GM13976 (cell line): Measurements from ENCODE around the gene HOMER3.

Source experiments
- DNase-seq: peaks from one replicate; pipeline ENCODE4 v3.0.0; 2012; ENCODE audit warnings: low spot score
- CTCF ChIP-seq: IDR thresholded peaks from 2 replicates; pipeline ENCODE4 v1.5.1; 2012; ENCODE audit warnings: borderline replicate concordance, mild to moderate bottlenecking; ENCODE audit not compliant: insufficient read depth; ENCODE audit errors: extremely low read depth, missing control alignments, control extremely low read depth
- in situ Hi-C: fragments of 300-500 bp; cut with MboI; formaldehyde crosslinking; loops from one replicate; pipeline ENCODE4 v1.12.0; 2022; ENCODE audit warnings: low sequenced_read_pairs, mixed read lengths, inconsistent platforms; ENCODE audit not compliant: unreplicated experiment

HOMER3 gene

GRCh38 chr19:18901491-18901890, 39.5 kb downstream of the HOMER3 start:
- DNase-seq: no peak
- in situ Hi-C loops: no loop called here
- TF ChIP-seq CTCF: no peak

- no peak for TF ChIP-seq CTCF
- in situ Hi-C loops: no loop called here
- no peak for DNase-seq
These were observed 40.1 kb downstream of the HOMER3 start for GRCh38 chr19:18900700-18901481.

GRCh38 chr19:18899624-18900560, 41.1 kb downstream of the HOMER3 start:
- TF ChIP-seq CTCF: no peak
- in situ Hi-C loops: no loop called here
- no peak for DNase-seq

DNA sequence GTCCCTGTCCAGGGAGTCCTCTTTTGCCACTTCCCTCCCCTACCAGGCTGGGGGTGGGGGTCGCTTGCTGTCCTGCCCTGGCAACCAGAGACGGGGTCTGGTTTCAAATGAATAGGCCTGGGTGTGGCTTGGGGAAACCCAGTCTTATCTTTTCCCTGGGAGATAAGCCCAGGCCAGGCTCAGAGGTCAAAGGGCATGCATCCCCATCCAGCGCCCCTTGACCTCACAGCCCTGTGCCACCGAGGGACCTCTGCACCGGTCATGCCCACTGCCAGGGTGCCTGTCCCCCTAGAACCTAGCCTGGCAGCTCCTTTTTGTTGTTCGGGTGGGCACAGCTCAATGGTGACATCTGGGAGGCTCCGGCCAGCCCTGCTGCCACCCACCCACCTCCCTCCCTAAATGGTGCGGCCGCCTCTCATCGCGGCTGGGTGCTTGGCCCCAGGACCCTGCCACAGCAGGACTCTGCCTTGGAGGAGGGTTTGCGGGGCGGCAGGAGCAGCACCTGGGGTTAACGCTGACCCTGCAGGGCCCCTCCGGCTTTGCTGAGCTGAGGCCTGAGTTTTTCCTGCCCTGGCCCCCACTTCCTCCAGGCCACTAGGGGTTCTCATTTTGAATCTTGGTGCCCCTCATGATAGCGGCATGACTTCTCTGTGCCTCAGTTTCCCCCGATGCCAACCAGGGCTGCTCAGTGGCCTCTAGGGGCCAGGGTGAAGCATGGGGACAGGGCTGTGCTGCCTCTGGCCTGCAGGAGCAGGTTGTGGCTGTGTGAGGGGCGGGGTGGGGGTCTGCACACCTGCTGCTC, 42.2 kb downstream of the HOMER3 start:
- in situ Hi-C loops: no loop called here
- DNase-seq: no peak
- no peak for TF ChIP-seq CTCF

DNA sequence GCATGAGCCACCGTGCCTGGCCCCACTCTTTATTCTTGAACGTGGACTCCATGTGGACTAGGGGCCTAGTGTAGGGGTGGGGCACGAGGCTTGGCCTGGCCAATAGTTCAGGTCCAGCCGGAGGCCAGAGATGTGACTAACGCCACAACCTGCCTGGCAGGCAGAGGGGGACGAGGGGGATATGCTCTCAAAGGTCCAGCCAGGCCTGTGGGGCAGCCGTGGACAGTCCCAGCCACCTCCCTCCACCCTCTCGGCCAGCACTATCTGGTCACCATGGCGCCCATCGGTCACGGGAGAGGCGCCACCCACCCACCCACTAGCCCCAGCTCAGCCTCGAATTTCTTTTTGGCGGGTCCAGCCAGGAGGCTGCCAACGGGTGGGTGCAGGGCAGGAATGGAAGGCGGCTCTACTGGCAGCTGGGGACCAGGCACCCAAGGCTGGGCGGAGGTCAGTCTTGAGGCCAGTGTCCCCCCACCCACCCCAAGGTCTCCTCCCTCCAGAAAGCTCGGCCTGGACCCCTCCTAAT, 42.9 kb downstream of the HOMER3 start:
- no peak for DNase-seq
- in situ Hi-C loops: no loop called here
- TF ChIP-seq CTCF: no peak
